ENCODE data around the gene NOL3. TPM values are rescaled to one million over a fixed set of nuclear protein-coding genes. Genes with fewer than 3 reads are reported as not detected.
"Not testable (repeated sequence)": the region's sequence is repeated elsewhere in the genome, so short reads cannot be mapped to it uniquely, and the experiment has no call there.

The NOL3 gene
- 5.6 and 5.9 TPM in 2 replicates for total RNA-seq (2021)
- long read RNA-seq, transcript NOL3-201 (4 exons, 1,394 nt): major isoform, 7 of 19 reads
- long read RNA-seq, partial matches to known transcripts: 7 of 19 reads
- long read RNA-seq, other reads (novel, unspliced or antisense): 4 of 19 reads

DNA sequence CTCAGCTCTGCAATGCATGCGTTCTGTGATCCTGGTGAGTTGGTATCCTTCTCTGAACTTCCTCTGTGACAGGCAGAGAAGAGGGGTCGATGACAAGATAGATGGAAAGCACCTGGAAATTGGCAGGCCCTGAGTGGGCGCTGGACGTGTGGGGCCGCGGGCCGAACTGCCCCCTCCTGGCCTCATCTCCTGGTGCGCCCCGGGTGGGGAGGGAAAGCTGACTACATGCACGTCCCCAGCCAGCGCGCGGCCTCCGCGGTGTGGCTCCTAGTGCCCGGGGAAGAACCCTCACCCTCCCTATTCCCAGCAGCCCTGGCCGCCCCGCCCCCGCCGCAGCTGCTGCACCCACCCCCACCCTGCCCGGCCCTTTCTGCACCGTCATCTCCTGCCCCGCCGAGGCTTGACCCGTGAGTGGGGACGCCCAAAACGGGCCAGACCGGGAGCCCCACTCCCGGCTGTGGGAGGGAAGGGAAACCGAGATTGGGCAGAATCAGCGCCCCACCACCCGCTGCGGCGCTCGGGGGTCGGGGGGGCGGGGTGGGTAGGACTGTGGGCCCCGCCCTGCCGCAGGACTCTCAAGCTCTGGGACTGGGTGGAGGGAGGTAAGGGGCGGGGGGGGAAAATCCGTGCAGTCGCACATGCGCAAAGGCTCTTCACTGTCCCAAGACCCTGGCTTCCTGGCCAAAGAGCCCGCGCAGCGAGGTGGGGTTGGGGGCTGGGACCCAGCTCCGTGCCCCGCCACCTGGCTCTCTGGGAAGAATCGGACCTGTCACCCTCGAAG is at the start of gene NOL3:
Gene NOL3, plus strand, starts transcription at position 371 of the 781 bp plus-strand sequence.
- Histone ChIP-seq H3K4ac (ENCODE audit: low read depth, low read length) (no peak within 1 kb of the TSS), H3T11ph (ENCODE audit: low read length) (no peak within 1 kb of the TSS), H3K79me1 (ENCODE audit: insufficient read depth, low read depth, low read length, poor library complexity, severe bottlenecking) (no peaks in the 10 kb centered on the region), H3K9me3 (ENCODE audit: control insufficient read depth, low read depth, low read length) (no peaks in the 10 kb centered on the region), H2BK20ac (ENCODE audit: low read depth, low read length, poor library complexity, severe bottlenecking) (no peak within 1 kb of the TSS), H3K56ac (ENCODE audit: insufficient read length, low read depth, low read length) (no peak within 1 kb of the TSS), H3K23me2 (ENCODE audit: insufficient read length, low read depth, low read length, poor library complexity, severe bottlenecking) (peaks cover 16% of the 10 kb centered on the region), H3K27ac (ENCODE audit: insufficient read length, low read depth, low read length) (no peak within 1 kb of the TSS), H2BK12ac (ENCODE audit: insufficient read length, low read depth, low read length) (no peak within 1 kb of the TSS), H3K9ac (ENCODE audit: extremely low read depth, insufficient read length, low read length) (no peak within 1 kb of the TSS), H3K23ac (ENCODE audit: insufficient read length, low read depth, low read length) (no peak within 1 kb of the TSS), H4K91ac (ENCODE audit: insufficient read length, low read depth, low read length) (no peak within 1 kb of the TSS), H2BK5ac (ENCODE audit: insufficient read length, low read length) (no peak within 1 kb of the TSS), H3K27me3 (ENCODE audit: insufficient read depth, low read length) (peaks cover 67% of the 10 kb centered on the region), H2BK15ac (ENCODE audit: low read depth, low read length) (no peak within 1 kb of the TSS), H3K79me2 (ENCODE audit: insufficient read depth, low read length) (no peaks in the 10 kb centered on the region), H2BK120ac (ENCODE audit: low read depth, low read length, poor library complexity, severe bottlenecking) (no peak within 1 kb of the TSS), H4K20me1 (ENCODE audit: control insufficient read depth, insufficient read depth, insufficient read length) (no peaks in the 10 kb centered on the region), H2AFZ (ENCODE audit: low read length) (no peak within 1 kb of the TSS), H3K4me2 (ENCODE audit: insufficient read depth, insufficient read length, low read length) (peak within 1 kb of the TSS; percentile 60), H4K5ac (ENCODE audit: insufficient read length, low read depth, low read length) (no peak within 1 kb of the TSS), H2AK5ac (ENCODE audit: insufficient read length, low read length) (no peak within 1 kb of the TSS), H3K4me1 (ENCODE audit: insufficient read depth, low read length) (peaks cover 5% of the 10 kb centered on the region; the same call in 1 of the 2 replicates), H3K18ac (ENCODE audit: insufficient read length, low read depth, low read length) (no peak within 1 kb of the TSS), H4K8ac (replicated peaks; ENCODE audit: insufficient read length, low read depth, low read length) (no peak within 1 kb of the TSS), H3K14ac (ENCODE audit: insufficient read depth, low read length) (no peak within 1 kb of the TSS)
- Mint-ChIP-seq H3K27ac (peak within 1 kb of the TSS in 1 of 3 experiments; percentile 52; a peak in 1 of 7 replicates), H3K9me3 (peaks cover 0 to 3% of the 10 kb centered on the region in 2 experiments; a peak in 1 of 5 replicates), H3K4me3 (peak within 1 kb of the TSS; percentile 62 to 87), H3K27me3 (ENCODE audit: low read depth) (peaks cover 88% of the 10 kb centered on the region), H3K4me1 (peaks cover 36 to 54% of the 10 kb centered on the region in 2 experiments), H3K36me3 (ENCODE audit: insufficient read depth in 1 of 3, low read depth in 3 of 3) (peaks cover 0 to 2% (median 0%) of the 10 kb centered on the region in 3 experiments; a peak in 1 of 7 replicates)
- DNase-seq: peak; percentile 93
- WGBS (ENCODE audit: extremely low coverage, insufficient read length, low lambda C conversion rate): no CpG with 5 or more reads among the region's 50 CpGs
- TF ChIP-seq, protein P1, sequence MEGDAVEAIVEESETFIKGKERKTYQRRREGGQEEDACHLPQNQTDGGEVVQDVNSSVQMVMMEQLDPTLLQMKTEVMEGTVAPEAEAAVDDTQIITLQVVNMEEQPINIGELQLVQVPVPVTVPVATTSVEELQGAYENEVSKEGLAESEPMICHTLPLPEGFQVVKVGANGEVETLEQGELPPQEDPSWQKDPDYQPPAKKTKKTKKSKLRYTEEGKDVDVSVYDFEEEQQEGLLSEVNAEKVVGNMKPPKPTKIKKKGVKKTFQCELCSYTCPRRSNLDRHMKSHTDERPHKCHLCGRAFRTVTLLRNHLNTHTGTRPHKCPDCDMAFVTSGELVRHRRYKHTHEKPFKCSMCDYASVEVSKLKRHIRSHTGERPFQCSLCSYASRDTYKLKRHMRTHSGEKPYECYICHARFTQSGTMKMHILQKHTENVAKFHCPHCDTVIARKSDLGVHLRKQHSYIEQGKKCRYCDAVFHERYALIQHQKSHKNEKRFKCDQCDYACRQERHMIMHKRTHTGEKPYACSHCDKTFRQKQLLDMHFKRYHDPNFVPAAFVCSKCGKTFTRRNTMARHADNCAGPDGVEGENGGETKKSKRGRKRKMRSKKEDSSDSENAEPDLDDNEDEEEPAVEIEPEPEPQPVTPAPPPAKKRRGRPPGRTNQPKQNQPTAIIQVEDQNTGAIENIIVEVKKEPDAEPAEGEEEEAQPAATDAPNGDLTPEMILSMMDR (conservative IDR thresholded peaks at IDR 0.05): no peak

DNA sequence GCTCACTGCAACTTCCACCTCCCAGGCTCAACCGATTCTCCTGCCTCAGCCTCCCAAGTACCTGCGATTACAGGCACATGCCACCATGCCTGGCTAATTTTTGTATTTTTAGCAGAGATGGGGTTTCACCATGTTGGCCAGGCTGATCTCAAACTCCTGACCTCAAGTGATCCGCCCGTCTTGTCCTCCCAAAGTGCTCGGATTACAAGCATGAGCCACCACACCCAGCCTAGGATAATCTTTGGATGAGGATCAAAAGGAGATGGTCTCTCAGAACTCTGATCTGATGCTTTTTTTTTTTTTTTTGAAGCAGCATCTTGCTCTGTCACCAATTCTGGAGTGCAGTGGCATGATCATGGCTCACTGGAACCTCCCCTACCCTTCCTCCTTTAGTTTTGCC is 47.5 kb upstream of the NOL3 start:
- not testable (repeated sequence) for H2BK5ac ChIP-seq (ENCODE audit: insufficient read length, low read length); H3K79me2 ChIP-seq (ENCODE audit: insufficient read depth, low read length); H3K23ac ChIP-seq (ENCODE audit: insufficient read length, low read depth, low read length); H4K91ac ChIP-seq (ENCODE audit: insufficient read length, low read depth, low read length); H2BK12ac ChIP-seq (ENCODE audit: insufficient read length, low read depth, low read length); H4K20me1 ChIP-seq (ENCODE audit: control insufficient read depth, insufficient read depth, insufficient read length); H4K8ac ChIP-seq (replicated peaks; ENCODE audit: insufficient read length, low read depth, low read length); H3K56ac ChIP-seq (ENCODE audit: insufficient read length, low read depth, low read length); H2BK20ac ChIP-seq (ENCODE audit: low read depth, low read length, poor library complexity, severe bottlenecking); H2BK120ac ChIP-seq (ENCODE audit: low read depth, low read length, poor library complexity, severe bottlenecking); H3K27me3 ChIP-seq (ENCODE audit: insufficient read depth, low read length); H3K4me3 Mint-ChIP-seq; H3K18ac ChIP-seq (ENCODE audit: insufficient read length, low read depth, low read length); H2BK15ac ChIP-seq (ENCODE audit: low read depth, low read length); H2AK5ac ChIP-seq (ENCODE audit: insufficient read length, low read length); H3K4me2 ChIP-seq (ENCODE audit: insufficient read depth, insufficient read length, low read length); H3K79me1 ChIP-seq (ENCODE audit: insufficient read depth, low read depth, low read length, poor library complexity, severe bottlenecking); H3K9ac ChIP-seq (ENCODE audit: extremely low read depth, insufficient read length, low read length); H3K9me3 Mint-ChIP-seq; H3K27ac Mint-ChIP-seq; DNase-seq; H3K27ac ChIP-seq (ENCODE audit: insufficient read length, low read depth, low read length); H3K9me3 ChIP-seq (ENCODE audit: control insufficient read depth, low read depth, low read length); H3K23me2 ChIP-seq (ENCODE audit: insufficient read length, low read depth, low read length, poor library complexity, severe bottlenecking); H3K4me1 Mint-ChIP-seq; H3K27me3 Mint-ChIP-seq (ENCODE audit: low read depth); H3K4ac ChIP-seq (ENCODE audit: low read depth, low read length); H3K14ac ChIP-seq (ENCODE audit: insufficient read depth, low read length); H3K4me1 ChIP-seq (ENCODE audit: insufficient read depth, low read length); H4K5ac ChIP-seq (ENCODE audit: insufficient read length, low read depth, low read length); H3T11ph ChIP-seq (ENCODE audit: low read length); H2AFZ ChIP-seq (ENCODE audit: low read length)
- no CpG with 5 or more reads among the region's 5 CpGs for WGBS (ENCODE audit: extremely low coverage, insufficient read length, low lambda C conversion rate)
- H3K36me3 Mint-ChIP-seq (ENCODE audit: insufficient read depth in 1 of 3, low read depth in 3 of 3): peaks cover 4 to 48% (median 30%) of the 10 kb centered on the region in 3 experiments
